Measurements from ENCODE around the gene CEP70.
"Not testable (repeated sequence)": the region's sequence is repeated elsewhere in the genome, so short reads cannot be mapped to it uniquely, and the experiment has no call there.

CEP70 gene

DNA sequence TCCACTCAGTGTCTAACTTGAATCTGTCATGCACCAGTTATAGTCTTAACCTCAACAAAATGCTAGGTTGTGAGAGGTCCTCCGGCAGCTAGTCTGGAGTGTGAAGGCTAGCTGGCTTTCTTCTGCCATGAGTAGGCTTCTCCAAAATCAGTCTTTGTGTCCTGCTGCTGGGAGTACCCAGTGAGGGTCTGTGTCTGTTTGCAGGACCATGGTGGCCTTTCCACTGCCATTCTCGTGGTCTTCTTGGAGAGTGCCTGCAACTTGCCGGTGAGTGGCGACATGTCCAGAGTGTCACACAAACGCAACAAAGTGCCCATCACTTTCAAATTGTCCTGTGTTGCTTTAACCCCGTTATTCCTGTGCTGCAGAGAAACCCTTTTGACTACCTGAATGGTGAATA is 125.6 kb downstream of the CEP70 start:
- DNase-seq: no peak

DNA sequence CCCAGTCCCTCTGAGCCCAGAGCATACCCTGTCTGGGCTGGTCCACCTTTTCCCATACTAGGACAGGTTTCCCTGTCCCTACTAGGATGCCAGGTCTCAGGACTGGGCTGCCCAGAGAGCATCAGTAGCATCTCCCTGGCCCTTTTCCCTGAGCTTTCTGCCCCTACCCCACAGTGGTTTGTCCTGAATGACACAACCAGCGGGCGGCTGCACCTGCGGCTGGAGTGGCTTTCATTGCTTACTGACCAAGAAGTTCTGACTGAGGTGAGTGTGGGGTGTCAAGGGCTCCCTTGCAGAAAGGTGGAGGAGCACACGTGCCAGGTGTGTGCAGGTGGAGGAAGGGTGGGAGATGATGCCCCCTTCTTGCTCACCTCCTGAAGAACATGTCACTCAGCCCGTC is 126.1 kb downstream of the CEP70 start:
- no peak for DNase-seq

DNA sequence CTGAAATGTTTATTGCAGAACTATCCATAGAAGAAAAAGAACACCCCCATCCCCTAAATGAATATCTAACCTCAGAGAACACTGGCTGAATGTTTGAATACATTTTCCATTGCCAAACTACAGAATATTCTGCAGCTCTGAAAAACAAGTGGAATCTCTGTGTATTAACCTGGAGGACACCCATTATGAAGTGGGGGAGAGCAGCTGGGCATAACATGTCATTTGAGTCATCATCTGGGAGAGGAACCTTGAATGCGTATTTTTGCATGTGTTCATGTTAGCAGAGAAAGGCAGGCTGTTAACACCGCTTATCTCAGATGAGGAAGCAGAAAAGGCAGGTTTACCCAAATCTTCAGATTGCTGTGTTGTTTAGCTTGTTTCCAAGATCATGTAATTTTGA is 128.1 kb downstream of the CEP70 start:
- DNase-seq: no peak

DNA sequence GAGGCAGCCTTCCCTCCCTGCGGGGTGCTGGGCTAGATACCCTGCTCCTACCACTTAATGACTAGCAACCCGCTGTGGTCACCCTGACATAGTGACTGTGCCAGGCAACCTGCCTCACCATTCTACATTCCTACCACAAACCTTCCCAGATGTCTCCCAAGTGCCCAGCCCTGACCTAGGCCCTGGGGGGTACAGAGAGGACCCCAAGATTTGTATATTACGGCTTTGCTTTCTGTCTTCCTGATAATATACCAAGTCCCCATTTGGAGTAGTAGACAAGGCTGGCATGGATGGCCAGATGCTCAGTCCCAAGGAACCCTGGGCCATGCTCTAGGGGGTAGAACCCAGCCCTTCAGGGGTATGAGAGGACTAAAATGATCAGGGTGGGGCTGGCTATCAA is 128.6 kb downstream of the CEP70 start:
- DNase-seq: no peak

DNA sequence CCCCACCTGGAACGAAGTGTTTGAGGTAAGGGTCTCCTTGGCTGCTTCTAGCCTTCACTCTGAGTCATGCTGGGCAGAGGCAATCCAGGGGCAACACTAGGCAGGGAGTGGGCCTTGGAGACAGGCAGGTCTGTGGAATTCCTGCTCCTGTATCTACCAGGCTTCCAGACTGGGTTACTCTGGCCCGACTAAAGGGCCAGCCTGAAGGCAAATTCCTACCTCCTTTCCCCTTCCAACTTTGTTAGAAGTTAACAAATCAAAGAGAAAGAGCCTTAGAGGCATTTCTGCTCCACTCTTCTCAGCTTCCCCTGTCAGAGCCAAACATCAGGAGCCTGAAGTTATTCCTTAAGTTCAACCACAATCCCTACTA is 129.6 kb downstream of the CEP70 start:
- no peak for DNase-seq

DNA sequence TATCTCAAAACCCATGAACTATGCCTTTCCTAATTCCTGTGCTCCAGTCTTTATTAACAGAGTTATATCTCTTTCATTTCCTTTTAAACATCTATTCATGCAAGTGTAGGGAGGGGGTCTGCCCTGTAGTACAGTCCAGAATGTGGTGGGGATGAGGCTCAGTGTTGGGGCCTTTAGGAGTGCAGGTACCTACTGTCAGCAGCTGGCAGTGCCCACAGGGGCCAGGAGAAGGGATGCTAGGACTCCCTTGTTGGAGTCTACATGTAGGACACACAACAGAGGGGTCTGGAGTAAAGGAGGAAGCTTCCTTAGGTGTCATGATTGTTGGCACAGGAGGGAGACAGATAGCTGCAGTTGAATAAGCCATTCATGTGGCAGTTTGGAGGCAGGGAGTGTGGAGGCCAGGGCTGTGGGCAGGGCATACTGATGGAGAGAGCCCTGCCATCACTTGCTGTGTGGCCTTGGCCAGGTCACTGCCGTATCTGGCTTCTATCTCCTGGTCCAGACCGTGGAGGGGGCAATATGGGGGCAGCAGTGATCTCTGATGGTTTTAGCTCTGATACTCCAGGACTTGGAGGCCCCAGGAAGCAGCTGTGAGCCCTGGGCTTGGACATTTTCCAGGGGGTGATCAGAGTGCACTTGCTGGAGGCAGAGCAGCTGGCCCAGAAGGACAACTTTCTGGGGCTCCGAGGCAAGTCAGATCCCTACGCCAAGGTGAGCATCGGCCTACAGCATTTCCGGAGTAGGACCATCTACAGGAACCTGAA is 130.2 kb downstream of the CEP70 start:
- DNase-seq: no peak

DNA sequence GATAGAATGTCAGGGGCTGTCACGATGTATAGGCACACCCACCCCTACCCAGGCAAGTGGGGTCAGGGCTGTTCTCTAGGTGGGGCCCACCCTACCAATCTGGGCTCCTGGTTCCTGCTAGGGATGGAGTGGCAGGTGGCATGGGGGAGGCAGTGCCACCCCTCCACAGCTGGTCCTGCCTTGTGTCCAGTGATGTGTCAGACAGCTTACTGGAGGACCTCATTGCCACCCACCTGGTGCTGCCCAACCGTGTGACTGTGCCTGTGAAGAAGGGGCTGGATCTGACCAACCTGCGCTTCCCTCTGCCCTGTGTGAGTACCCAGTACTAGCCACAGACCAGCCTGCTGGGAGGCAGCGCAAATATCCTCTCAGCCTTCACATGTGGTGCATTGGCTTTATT is 132.2 kb downstream of the CEP70 start:
- DNase-seq: no peak

DNA sequence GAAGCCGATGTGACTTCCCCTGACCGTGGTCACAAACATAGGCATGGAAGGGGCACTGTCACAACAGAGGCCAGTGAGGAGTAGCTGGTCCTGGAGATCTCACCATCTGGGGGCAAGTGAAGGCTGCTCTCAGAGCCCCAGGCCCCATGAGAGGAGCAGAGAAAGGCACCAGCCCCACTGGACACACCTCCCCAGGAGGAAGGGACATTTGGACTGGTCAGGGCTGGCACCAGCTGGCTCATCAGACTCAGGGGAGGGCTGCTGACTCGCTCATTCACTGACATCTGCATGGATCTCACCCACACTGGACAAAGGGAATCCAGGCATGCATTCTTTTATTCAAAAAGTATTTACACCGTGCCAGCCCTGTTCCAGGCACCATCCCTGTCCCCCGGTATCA is 132.8 kb downstream of the CEP70 start:
- no peak for DNase-seq

DNA sequence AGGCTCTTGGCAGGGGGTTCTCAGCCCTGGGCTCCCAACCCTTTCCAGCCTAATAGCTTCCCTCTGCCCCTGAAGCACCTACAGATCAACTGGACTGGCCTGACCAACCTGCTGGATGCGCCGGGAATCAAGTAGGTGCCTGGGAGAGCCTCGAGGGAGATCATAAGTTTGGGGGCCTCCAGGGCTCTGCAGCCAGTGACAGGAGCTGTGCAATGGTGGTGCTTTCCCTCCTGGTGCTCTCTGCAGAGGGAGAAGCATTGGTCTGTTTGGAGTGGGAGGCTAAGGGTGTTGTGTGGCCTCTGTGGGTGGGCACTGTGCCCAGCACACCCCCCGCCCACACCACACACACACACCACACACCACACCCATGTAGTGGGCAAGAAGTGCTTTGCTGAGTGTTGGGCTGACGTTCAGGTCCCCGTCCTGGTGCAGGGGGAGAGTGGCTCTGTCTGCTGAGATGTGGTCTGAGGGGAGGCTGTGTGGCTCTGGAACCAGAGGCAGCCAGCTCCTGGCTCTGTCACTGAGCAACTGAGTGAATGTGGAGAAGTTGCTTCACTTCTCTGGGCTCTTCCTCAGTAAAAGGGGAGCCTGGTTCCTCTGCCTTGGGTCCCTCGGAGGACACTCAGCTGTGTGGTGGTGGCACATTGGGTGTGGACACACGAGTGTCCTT is 133.4 kb downstream of the CEP70 start:
- no peak for DNase-seq

DNA sequence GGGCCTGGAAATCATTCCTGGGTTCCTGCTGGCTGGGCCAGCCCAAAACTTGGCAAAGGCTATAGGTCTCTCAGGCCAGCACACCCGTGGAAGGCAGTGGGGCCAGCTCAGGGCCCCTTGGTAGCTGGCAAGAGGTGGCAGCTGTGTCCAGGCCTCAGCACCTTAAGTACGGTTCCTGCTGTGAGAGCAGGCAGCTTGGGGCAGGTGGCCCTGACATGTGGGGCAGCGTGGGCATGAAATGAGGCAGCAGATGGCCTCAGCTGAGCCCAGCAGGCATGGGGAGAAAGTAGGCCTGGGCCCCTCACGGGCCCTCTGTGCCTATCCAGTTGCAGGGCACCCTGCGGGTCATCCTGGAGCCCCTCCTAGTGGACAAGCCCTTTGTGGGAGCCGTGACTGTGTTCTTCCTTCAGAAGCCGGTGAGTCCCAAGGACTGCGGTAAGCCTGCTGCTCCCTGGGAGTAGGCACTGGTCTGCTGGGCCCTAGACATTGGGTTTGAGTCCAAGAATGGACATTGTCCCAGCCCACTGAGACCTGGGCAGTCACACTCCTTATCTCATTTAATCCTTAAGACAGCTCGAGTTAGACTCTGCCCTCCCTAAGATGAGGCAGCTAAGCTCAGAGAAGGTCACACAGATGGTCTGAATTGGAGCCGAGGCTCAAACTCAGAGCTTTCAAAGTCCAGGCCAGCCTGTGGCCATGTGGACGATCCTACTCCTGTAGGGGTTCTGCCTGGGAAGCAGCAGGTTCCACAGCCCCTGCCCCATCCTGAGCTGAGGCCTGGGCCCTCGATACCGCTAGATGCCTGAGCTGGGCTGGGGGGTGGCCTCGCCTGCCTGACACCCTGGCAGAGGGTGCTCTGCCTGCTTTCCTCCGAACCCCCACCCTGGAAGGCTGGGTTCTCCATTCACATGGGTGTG is 134.2 kb downstream of the CEP70 start:
- DNase-seq: no peak

DNA sequence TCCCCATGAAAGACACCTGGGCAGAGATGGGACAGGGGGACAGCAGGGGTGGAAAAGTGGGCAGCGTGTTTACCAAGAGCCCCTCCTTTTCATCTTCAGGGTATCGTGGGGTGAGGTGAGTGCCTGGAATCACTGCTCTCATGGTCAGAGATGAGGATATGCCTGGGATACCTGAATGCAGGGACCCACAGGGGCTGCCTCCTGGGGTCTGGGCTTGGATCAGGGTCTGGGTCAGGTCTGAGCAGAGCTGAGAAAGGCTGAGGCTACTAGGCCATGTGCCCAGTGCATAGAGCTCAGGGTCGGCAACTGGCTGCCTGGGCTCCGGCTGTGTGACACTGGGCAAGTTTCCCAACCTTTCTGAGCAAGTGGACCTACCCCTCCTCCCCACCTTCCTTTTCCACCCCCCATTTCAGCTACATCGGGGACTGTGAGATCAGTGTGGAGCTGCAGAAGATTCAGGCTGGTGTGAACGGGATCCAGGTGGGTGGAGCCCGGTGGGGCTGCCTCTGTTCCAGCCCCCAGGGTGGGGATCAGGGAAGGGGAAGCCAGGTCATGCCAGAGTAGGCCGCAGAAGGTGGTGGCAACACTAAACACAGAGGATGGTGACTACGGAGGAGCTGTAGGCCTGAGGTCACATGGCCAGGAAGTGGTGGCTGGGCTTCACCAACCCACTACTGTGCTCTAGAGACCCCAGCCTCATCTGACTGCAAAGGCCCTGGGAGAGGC is 135.1 kb downstream of the CEP70 start:
- no peak for DNase-seq

DNA sequence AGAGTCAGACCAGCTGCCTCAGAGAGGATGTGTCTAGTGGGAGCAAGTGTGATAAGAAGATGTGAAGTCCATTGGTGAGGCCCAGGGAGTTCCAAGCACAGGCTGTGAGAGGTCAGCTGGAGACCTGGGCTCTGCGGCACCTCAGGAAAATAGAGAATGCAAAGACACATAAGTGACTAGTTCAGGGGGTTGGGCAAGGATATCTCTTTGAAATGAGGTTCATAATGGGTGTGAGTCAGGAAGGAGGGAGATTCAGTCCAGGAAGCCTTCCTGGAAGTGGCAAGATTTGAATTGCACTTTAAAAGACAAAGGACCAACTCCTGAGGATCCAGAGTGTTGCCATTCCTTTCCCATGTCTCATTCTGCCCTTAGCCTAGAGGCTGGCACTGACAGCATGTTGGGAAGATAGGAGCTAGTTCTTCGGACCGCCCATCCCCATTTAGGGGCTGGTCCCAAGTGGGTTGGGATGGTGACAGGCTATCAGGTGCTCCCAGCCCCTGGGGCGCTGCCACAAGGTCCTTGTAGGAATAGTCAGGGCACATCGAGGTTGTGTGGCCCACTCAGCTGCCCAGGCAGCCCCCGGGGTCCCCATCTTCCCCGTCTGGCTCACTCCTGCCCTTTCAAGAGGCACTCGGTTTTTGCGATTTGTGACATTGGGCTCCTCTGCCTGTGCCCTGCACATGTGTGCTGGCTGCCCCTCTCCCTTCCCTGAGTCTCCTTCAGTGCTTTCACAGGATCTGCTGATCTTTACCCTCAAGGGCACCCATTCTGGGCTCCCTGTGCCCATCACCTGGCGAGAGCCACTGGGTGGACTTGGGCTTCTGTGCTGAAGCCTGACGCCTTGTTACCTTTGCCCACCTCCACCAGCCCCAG is 136.0 kb downstream of the CEP70 start:
- DNase-seq: no peak

DNA sequence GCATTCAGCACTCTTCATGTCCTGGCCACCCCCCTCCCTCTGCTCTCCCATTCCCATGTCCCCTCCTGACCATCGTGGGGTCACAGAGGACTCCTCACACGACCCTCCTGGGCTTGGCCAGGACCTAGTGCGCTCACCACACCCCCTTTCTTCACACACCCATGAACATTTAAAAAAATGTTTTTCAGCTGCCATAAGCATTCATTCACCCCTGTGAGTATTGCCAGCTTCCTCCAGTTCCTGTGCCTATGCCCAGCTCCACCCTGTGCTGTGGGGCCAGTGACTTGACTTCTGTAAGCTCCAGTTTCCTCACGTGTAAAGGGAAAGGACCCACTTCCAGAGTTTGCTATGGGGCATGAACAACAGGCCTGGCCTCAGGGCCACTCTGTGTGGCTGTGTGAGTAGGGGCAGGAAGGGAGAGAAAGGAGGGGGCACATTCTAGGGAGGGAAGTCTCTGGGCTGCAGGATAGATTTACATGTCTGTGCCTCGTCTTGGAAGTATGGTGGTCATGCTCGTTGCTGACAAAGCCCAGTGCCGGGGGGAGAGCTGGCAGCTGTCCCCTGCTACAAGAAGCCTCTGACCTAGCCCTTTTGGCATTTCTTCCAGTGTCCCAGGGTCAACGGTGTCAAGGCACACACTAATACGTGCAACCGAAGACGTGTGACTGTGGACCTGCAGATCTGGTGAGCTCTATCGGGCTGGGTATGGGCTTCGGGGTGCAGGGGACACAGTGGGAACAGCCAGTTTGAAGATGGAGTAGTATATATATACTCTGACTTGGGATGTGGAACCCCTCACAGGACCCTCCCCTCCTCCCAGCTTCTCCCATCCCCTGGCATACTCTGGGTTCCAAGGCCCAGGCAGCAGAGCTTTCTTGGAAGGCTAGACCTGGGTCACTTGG is 136.8 kb downstream of the CEP70 start:
- no peak for DNase-seq

DNA sequence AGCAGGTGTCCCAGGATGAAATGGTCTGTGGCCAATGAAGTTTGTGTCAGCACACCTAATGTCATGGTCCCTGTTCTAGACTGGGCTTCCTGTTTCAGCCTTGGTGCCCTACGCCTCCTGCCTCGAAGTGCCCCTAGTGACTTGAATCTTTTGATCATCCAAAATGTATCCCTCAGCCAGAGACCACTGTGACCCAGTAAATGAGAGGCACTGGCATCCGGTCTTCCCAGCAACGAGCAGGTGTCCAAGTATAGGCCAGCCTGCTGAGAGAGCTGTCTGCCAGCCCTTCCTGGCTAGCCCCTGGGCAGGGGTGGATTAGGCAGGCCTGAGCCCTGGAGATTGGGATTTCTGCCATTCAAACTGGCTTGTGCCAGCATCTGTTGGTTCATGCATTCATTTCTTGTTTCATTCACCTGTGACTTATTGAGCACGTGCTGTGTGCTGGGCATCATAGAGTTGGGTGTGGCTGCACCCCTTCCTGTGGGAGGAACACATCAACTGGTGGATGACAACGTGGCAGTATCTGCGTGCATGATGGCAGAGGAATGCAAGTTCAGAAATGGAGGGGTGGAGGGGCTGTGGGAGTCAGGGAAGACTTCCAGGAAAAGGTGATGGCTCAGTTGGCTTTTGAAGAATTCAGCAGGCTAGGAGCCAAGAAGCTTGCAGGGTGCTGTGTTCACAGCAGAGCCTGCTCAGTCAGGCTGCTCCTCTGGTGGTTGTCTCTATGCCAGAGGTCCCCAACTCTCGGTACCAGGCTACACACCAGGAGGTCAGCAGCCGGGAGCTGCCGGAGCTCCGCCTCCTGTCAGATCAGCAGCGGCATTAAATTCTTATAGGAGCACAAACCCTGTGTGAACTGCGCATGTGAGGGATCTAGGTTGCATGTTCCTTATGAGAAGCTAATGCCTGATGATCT is 138.0 kb downstream of the CEP70 start:
- no peak for DNase-seq

DNA sequence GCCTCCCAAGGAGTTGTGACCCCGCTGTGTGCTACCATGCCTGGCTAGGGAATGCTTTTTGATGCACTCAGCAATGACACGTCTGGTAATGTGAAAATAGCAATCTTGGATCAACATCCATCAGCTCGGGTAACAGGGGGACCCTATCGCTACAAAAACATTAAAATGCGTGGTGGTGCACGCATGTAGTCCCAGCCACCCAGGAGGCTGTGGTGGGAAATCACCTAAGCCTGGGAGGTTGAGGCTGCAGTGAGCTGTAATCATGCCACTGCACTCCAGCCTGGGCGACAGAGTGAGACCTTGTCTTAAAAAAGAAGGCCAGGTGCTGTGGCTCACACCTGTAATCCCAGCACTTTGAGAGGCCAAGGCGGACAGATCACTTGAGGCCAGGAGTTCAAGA is 140.1 kb downstream of the CEP70 start:
- DNase-seq: not testable (repeated sequence)

DNA sequence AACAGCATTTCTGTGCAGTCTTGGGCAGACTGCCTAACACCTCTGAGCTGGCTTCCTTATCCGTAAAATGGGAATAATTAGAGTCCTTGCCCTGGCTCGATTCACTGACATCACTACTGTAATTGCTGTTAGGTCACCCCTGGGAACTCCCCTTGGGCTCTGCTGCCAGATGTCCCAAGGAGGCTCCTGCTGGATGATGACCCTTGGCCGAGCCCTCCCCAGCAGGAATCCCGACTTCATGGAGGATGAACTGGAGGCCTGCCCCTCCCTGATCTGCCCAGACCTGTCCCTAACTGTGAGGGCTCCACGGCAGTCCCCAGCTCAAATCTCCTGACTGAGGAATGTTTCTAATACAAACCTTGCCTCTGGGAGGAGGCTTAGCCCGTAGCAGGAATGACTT is 141.6 kb downstream of the CEP70 start:
- no peak for DNase-seq

DNA sequence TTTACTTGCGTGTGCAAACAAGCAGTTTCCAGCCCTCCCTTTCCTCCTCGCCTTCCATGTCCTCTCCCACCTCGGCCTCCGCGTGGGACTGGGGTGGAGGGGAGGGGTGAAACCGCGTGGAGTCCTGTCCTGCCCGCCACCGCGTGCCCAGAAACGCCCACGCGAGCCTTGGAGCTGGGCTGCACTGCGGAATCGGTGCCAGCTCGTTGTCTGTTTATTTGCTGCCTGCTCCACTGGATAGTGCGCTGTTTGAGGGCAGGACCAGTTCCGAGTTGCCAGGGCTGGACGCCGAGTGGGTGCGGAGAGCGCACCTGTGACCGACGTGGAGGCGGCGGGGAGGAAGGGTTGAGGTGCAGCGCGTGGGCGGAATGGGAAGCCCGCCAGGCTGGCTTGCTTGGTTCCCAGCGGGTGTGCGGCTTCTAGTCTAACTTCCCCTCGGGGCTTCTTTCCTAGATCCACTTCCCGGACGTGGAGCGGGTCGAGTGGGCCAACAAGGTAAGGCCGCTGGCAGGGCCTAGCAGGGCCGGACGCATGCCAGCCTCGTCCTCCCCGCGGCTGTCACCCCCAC is 142.4 kb downstream of the CEP70 start:
- DNase-seq: no peak

DNA sequence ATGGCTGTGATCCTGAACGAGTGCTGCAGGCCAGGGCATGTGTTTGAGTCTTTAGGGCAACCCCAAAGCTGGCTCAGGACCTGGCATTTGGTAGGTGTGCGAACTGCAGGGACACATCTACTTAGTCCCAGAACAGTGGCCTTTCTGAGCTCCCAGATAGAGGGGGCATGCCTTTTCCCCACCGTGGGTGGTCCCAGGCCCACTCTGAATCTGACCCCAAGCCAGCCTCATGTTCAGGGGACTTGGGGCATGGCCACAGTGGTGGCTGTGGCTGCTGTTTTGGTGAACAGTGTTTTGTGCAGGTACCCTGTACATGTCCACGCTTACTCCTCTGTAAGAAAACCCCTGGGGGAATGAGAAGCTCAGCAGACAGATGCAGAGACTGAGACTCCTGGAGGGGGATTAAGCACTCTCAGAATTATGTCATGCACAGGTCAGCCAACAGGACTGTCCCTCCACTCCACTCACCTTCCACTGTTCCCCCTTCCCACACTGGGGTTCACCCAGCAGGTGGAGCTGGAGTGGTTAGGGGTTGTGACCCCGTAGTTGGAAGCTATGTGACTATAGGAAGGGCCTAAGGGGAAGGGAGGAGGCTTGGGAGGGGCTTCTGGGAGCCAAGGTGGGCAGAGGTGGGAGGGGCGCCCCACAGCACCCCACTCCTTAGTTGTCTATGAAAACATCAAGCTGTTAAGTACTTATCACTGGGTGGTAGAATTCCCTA is 143.2 kb downstream of the CEP70 start:
- DNase-seq: no peak

DNA sequence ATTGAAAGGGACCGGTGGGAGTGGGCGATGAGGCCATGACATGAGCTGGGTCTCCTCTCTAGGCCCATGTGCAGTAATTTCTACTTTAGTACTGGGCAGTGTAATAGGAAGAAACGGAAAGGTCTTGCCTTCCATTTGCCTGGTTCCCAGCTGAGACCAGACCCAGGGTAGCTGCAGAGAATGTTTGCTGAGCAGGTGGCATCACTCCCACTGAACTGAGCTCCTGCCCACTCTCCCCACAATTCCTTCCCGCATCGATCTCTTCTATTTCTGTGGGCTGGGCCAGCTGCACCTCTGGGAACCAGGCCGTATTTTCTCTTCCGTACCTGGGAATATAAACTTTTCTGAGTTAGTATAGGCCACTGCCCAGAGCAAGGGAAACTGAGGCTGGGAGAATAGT is 143.9 kb downstream of the CEP70 start:
- DNase-seq: no peak

Measured in activated CD4-positive, alpha-beta T cell treated with anti-CD3 and anti-CD28 coated beads, Interleukin-2, amount 50 U/mL, for 16 hours (primary cell).